NCI-H187 (cell line): ENCODE measurements around the gene SLC9A9.
"Not testable (repeated sequence)": the region's sequence is repeated elsewhere in the genome, so short reads cannot be mapped to it uniquely, and the experiment has no call there.

Experiments
- DNase-seq, 2 experiments: peaks; one replicate each; lab custom pipeline; 2025; lab: John Stamatoyannopoulos, UW

Gene SLC9A9

DNA sequence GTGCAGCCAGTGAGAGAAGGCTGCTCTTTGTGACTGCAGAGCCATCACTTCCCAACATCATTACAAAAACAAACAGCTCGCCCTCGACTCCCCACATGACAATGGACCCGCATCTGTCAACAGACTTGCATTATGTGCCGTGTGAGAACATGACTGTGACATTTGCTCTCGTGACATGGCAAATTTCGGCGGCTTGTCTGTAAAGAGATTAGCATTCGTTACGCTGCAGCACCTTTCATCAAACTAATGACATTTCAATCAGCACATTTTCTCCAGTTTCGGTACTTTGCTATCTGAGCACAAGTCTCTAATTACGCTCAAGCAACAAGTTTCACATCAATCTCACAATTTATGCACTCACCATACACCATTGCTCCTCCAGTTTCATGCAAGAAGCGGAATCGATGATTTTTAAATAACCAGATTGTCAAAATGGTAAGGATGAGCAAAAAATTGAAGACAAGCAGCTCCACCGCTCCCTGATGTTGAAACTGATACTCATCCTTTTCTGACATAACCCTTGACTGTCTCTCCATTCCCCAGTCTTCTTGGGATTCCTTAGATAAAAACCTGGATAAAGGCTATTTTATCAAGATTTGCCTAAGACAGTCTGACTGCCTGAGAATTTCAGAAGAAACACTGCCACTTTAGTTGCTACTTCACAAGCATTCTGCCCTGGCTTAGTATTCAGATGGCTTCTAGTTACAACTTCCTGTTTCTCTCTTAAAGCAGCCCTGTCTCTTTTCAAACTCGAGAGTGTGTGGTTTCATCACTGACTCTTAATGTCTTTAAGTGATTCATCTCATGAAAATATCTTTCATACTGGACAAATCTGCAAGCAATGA is at the start of gene SLC9A9:
TSS of gene SLC9A9 (minus strand) at position 682 of the 845 bp plus-strand sequence. CDS start at position 536, 146 bp downstream.
- DNase-seq, result no peak

DNA sequence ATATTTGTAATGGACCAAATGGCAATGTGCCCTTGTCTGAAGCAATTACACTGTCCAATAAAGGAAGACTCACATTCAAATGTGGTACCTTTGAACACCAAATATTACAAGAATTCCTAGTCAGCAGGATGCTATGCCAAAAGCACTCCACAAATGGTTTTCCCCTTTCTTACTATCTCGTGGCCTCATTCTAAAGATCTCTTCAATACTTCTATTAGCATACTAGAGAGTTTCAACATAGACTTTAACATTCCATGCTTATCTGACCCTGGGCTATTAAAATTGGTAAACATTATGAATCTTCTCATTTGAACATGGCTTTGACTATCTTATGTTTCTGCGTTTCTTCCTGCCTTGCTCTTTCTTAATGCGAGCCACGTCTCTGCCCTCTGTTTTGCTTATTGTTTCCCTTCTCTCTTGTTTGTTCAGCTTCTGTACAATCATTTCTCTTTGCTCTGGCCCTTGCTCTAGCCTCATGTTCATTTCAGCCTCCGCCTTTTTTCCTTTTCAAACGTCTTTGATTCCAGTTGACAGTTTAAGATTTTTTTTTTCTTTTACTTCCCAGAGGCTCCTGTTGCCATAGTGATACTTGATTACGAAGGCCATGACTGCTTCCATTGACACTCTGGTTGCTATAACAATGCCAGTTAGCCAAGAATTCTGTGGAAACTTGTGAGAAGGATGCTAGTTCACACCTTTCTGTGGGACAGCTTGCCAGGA is 49.5 kb upstream of the SLC9A9 start:
- DNase-seq, result no peak

DNA sequence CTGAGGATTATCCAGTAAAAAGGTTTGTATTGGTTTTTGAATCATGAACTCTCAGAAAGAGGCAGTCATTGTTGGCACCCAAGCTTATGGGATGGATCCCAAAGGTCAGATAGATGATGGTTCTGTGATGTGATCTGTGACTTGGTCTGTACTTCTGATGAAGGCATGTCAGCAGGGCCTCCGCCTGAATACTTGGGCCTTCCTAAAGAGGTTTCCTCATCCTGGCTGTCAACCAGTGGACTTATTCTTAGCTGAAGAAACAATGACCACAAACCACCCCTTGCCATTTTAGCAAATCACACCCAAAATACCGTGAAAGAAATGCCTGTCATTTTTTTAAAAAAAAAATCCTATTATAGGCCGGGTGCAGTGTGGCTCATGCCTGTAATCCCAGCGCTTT is 48.2 kb upstream of the SLC9A9 start:
- no peak for DNase-seq

DNA sequence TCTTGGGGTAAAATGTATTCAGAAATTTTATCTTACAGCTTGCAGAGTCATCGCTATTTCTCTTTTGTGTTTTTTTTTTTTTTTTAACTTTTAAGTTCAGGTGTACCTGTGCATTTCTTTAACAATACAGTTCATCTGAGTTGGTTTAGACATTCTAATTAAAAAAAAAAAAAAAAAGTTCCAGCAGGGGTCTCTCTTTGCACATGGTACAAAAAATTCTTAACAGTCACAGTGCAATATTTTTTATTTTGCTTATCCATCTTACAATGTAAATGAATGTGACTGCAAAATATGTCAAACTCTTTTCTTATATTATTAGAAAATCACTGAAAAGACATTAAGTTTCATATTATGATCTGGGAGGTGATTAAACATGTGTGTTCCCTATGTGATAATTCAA is 47.5 kb upstream of the SLC9A9 start:
- no peak for DNase-seq

DNA sequence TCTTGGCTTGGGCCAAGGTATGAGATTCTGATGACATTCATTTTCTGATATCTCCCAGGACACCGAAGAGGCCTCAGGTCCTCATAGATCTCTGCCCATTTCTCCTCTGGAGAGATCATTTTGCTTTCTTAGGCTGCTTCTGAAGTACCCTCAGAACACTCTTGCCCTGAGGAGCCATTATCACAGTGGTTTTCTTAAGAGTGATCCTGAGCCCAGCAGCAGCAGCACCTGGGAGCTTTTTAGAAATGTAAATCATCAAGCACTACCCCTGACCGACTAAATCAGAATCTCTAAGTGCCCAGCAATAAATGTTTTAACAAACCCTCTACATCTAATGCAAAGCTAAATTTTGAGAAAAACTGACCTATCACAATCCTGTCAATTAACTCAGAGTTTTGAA is 40.6 kb upstream of the SLC9A9 start:
- no peak for DNase-seq

DNA sequence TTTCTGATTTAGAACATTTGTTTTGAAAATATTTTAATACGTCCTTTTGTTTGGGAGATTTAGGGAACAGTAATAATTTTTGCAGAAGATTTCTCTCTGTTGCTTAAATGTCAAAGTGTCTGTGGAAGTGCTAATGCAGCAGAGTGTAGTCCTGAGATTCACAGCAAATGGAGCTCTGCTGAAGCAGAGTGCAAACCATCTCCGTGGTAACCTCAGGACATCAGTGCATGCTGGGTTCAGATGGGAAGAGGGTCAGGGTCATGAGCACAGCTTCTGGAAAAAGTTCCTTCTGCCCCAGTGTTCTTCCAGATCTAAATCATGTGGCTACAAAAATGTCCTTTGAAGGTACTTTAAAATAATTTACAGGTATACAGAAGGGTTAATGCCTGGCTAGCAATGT is 39.9 kb upstream of the SLC9A9 start:
- DNase-seq, result no peak

DNA sequence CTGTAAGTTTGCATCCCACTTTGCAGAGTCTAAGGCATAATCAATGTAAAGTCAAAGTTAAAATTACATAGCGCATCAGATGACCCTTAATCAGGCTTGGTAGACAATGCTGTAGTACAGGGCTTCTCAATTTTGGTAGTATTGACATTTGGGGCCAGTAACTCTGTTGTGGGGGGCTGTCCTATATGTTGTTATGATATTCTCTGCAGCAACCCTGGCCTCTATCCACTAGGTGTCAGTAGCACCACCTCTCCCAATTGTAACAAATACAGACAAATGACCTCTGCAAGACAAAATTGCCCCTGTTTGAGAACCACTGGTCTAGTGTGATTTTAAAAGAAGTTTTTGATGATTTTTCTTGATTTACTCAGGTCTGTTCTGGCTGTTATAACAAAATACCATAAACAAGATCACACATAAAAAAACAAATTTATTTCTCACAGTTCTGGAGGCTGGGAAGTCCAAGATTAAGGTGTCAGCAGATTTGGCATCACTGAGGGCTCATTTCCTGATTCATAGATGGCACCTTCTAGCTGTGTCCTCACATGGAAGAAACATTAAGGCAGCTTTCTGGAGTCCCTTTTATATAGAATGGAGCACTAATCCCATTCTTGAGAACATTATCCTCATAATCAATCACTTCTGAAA is 37.6 kb upstream of the SLC9A9 start:
- no peak for DNase-seq

DNA sequence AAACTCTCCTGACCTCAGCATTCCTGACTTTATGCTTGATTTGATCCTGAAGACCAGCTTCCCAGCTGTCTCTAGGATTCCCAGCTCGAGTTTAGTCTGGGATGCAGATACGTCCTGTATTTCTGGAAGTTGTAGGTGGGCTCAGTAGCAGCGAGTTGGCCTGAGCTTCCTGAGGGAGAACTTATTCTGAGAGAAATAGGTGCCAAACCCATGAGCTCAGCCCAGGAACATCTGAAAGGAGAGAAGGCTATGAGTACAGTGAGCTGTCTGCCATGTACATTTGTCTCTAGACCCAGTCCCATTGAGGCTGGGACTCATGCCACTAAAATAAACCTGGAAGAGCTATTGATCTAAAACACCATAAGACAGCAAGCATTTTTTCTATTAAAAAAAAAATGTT is 36.6 kb upstream of the SLC9A9 start:
- DNase-seq, result no peak

DNA sequence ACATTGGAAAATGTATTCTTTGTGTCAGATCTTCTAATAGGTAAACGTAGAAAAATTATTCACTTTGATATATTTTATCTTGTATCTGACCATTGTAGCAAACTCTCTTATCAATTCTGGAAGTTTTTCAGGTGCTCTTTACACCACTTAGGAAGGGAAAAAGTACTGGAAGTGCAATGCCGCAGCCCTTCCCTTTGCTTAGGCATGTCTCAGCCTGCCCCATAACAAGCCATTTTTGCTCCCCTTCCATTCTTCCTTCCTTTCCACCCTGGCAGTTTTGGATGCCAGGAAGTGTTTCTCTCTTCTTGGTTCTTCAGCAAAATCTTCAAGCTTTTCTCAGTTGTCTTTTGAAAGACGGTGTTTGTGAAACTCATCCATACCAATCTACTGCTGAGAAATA is 34.9 kb upstream of the SLC9A9 start:
- no peak for DNase-seq

DNA sequence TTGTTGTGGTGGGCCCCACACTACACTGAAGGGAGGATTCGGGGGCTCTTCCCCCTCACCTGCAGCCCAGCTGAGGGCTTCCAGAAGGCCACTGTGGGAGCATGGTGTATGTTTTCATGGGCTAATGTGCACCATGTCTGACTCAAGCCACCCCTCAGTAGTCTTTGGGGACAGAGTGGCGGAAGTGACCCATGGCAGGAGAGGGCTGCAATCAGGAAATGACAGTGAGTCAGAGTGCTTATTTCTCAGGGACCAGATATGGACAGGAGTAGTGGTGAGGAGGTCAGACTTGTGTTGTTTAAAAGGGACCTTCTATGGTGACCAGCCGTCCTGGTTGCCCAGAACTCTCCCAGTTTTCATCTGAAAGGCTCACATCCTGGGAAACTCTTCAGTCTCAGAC is 32.8 kb upstream of the SLC9A9 start:
- no peak for DNase-seq

DNA sequence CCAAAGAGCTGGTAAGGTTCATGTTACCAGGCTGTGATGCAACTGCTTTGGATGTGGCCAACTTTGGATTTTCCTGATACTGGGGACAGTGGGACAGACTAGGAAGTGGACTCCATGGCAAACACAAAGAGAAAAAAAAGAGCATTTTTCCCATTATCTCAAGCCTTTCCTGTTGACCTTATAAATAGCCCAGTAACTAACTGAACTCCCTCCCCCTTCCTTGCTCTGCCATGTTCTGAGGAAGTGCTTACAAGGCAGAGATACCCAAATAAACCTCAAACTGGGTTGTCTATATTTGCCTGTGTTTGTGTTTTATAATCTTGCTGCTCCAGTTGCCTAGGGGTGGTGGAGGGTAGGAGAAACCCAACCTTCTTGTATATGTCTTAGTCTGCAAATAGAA is 27.3 kb upstream of the SLC9A9 start:
- DNase-seq, result no peak

DNA sequence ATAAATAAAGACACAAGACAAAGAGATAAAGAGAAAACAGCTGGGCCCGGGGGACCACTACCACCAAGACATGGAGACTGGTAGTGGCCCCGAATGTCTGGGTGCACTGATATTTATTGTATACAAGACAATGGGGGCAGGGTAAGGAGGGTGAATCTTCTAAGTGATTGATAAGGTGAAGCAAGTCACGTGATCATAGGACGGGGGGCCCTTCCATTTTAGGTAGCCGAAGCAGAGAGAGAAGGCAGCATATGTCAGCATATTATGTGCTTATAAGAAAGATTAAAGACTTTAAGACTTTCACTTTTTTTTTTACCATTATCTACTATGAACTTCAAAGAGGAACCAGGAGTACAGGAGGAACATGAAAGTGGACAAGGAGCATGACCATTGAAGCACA is 25.3 kb upstream of the SLC9A9 start:
- not testable (repeated sequence) for DNase-seq

DNA sequence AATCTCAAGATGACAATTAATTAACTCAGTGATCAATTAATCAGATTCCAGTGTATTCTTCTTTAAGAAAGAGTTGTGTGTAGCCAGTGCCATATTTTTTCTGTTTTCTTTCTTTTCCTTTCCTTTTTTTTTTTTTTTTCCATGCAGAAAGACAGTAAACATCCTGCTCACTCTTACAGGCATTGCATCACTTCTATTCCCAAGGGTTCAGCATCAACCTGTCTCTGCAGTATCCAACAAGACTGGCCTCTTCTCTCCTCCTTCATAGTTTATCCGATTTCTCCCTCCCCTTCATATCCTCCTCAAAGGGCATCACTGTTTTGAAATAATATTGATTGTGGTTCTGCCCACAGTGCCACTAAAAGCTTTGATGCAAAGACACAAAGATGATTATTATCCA is 17.0 kb upstream of the SLC9A9 start:
- DNase-seq, result no peak

DNA sequence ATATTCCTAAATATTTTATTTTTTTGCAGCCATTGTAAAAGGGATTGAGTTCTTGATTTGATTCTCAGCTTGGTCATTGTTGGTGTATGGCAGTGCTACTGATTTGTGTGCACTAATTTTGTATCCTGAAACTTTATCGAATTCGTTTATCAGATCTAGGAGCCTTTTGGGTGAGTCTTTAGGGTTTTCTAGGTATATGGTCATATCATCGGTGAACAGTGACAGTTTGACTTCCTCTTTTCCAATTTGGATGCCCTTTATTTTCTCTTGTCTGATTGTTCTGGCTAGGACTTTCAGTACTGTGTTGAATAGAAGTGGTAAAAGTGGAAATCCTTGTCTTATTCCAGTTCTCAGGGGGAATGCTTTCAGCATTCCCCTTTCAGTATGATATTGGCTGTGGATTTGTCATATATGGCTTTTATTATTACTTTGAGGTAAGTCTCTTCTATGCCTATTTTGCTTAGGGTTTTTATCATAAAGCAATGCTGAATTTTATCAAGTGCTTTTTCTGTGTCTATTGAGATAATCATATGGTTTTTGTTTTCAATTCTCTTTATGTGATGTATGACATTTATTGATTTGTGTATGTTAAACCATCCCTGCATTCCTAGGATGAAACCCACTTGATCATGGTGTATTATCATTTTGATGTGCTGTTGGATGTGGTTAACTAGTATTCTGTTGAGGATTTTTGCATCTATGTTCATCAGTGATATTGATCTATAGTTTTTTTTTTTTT is 11.4 kb upstream of the SLC9A9 start:
- DNase-seq, result no peak

DNA sequence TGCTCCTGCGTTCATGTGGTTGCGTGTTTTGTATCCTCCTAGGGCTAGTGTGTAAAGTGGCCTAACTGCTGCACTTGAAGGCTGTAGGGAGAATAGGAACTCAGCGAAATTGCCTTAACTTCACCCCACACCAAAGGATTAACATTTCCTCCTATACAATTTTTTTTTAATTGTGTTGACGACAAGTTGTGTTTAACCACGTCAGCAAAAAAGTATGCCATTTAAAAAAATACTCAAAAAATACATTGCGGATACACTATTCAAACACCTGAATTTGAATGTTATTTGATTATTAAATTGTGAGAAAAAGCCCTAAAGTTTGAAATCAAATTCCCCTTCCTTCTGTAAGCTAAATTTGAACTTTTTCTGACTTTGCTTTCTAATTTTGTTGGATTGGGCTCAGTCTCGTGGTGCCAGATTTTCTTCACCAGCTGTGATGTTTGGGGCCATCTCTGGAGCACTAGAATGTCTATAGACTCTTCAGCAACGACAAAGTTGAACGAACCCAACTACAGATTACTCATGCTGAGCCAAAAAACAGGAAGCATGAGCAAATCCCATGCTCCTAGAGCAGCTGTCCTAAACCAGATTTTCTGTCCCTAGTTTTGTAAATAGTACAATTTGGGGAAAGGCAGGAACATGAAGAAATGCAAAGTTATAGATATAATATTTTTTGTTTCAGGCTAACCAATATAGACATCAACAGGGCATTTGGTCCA is 8.1 kb upstream of the SLC9A9 start:
- DNase-seq, result no peak

DNA sequence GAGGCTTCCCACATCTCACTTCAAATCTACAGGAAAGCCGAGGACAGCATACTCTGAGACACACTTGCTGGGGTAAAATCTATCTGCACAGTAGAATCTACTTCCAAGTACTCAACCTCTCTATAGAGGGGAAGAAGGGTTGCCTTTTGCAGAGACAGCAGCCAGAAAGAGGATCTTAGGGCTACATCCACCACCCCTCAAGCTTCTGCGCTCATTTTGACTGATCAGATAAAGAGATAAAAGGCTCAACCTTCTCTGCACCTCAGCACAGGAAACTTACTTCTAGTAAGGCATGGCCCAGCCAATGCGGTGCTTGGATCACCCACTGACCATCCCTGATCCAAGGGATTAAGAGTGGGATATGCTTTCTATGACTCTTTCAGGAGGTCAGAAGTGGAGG is 6.9 kb upstream of the SLC9A9 start:
- no peak for DNase-seq

DNA sequence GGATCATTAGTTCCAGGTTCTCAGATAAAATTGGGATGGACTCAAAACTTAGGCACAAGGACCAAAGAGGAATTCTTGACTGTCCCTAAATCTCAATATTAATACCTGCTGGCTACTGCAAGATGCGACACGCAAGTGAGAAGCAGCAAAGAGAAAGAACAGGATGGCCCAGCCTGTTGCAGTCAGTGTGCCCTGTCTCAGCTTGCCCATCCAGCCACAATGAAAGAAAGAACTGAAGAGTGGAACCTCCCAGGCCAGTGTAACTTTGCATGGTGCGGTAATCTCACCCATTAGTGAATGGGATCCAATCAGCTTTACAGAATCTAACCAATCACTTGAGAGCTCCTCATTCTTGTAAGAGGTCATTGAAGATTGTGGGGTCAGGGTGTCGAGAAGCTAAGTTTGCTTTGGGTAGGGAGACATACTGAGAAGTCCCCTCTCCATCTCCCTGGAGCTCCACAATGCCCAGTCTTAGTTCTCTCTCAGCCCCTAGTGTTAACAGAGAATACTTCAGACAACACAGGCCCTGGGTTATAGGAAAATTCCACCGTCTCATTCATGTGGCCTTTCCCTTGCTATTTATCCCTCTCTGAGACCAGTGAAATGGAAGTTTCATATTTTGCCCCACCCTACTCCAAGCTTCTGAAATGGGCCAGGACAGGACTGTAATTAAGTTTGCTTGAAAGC is 3.2 kb upstream of the SLC9A9 start:
- DNase-seq, result no peak

DNA sequence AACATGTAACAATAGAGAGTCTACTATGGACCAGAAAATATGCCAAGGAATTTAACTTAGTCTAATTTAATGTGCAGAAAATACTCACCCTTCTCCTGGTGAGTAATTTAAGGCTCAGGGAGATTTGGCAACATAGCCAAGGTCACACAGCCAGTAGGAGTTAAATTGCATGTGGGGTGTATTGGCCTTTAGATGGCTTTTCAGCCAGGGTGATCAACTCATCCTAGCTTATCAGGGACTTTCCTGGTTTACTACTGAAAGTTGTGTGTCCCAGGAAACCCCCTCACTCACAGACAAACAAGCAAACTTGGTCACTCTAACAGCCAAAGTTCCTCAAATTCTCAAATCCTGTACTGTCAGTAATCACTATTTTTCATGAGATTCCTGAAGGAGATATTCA is 2.6 kb upstream of the SLC9A9 start:
- no peak for DNase-seq

DNA sequence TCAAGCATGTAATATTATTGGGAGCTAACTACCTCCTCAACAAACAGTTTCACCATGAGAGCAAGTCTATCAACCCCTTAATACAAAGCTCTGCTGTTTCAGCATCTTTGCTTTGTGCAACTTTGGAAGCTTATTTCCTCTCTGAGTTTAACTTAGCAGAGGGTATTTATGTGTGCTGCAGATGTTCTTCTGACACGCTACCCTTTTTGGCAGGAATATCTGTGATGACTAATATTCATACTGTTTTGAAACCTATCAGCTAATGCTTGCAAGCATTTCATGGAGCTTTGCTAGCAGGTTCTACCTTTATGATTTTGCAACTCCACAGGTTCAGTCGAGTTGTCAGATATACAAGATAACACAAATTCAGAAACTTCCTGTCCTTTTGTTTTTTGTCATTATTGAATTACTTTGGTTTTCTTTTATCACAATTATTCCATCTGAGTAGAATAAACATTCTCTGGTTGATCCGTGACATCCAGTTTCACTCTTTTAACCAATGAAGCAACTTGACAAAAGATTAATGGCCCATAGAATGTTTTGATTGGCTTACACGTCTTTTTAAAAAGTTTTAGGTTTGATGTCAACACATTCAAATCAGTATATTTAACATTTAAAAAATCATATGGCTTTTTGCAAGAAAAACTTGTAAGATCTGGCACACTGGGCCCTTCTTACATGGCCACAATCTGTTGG is 1.7 kb upstream of the SLC9A9 start:
- no peak for DNase-seq

DNA sequence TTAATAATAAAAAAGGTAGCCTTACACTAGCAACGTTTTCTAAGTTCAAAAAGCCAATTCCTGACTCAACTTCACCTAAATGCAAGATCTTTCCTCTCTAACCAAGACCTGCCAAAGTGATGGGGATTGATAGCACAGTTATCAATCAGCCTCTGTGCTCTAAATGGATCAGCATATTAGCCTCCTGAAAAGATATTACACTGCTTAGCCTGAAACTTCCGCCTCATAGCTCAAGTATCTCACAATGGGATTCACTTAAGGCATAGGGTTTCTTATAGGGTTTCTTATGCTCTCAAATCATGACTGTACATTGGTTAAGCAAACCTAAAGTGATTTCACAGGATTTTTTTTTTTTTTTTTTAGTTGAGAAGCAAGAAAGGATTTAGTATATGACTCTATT is 436 bp upstream of the SLC9A9 start:
- DNase-seq, result no peak
